Measurements from ENCODE around the gene ALDH1A1.

DNA sequence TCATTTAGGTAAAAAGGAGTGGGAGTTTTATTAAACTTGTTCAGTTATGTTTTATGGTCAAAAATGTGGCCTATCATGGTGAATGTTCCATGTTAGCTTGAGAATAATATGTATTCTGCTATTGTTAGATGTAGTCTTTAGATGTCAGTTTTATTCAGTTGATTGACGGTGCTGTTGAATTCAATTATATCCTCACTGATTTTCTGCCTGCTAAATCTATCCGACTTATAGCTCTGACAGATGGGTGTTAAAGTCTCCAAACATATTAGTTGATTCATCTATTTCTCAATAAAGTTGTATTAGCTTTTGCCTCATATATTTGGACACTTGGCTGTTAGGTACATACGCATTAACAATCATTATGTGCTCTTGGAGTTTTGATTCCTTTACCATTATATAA lies 49.0 kb upstream of the ALDH1A1 start:
- TF ChIP-seq, protein P1, sequence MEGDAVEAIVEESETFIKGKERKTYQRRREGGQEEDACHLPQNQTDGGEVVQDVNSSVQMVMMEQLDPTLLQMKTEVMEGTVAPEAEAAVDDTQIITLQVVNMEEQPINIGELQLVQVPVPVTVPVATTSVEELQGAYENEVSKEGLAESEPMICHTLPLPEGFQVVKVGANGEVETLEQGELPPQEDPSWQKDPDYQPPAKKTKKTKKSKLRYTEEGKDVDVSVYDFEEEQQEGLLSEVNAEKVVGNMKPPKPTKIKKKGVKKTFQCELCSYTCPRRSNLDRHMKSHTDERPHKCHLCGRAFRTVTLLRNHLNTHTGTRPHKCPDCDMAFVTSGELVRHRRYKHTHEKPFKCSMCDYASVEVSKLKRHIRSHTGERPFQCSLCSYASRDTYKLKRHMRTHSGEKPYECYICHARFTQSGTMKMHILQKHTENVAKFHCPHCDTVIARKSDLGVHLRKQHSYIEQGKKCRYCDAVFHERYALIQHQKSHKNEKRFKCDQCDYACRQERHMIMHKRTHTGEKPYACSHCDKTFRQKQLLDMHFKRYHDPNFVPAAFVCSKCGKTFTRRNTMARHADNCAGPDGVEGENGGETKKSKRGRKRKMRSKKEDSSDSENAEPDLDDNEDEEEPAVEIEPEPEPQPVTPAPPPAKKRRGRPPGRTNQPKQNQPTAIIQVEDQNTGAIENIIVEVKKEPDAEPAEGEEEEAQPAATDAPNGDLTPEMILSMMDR (IDR thresholded peaks at IDR 0.05) = no peak
- no peak for TF ChIP-seq POLR2A (IDR thresholded peaks at IDR 0.05)

All from tibial nerve (tissue), 3 donors.